ENCODE data around the gene CDKL1. TPM values are rescaled to one million over a fixed set of nuclear protein-coding genes. Genes with fewer than 3 reads are reported as not detected.

Gene CDKL1
- total RNA-seq, 1 experiment from 2014 or later = 3.6 TPM

GRCh38 chr14:50344116-50344775 is 52.4 kb downstream of the CDKL1 start:
- Mint-ChIP-seq H3K27me3 (ENCODE audit: low read depth) (no peaks in the 10 kb centered on the region), H3K27ac (no peak overlapping the region), H3K36me3 (no peaks in the 10 kb centered on the region), H3K4me1 (peaks cover 16% of the 10 kb centered on the region), H3K4me3 (no peak overlapping the region), H3K9me3 (no peaks in the 10 kb centered on the region)
- DNase-seq (ENCODE audit: low spot score) = no peak
- ATAC-seq = no peak
- ChIA-PET CTCF (interaction anchor here (1.0 to 1.8 kb wide), 2 partner anchors 23 to 26 kb away, joined by 3 to 5 read pairs; no protein-coding TSS in a partner anchor), POLR2A (no interaction called here)
- no peak for TF ChIP-seq TP53 (CRISPR knock-in tag; IDR thresholded peaks at IDR 0.05)
- TF ChIP-seq TEAD4 (CRISPR knock-in tag; IDR thresholded peaks at IDR 0.05) = no peak
- no peak for TF ChIP-seq CREM (CRISPR knock-in tag; IDR thresholded peaks at IDR 0.05)
- TF ChIP-seq SMAD3 (CRISPR knock-in tag; IDR thresholded peaks at IDR 0.05; ENCODE audit: borderline replicate concordance) = no peak
- TF ChIP-seq ZNF416 (CRISPR knock-in tag; IDR thresholded peaks at IDR 0.05) = no peak
- TF ChIP-seq GTF2I (CRISPR knock-in tag; conservative IDR thresholded peaks at IDR 0.05) = no peak
- TF ChIP-seq HMGA2 (CRISPR knock-in tag; IDR thresholded peaks at IDR 0.05) = no peak
- TF ChIP-seq MYBL2 (CRISPR knock-in tag; IDR thresholded peaks at IDR 0.05) = no peak
- no peak for TF ChIP-seq FOXK1 (CRISPR knock-in tag; IDR thresholded peaks at IDR 0.05)
- TF ChIP-seq ATF2 (CRISPR knock-in tag; IDR thresholded peaks at IDR 0.05; ENCODE audit: borderline replicate concordance, low read depth) = no peak
- no peak for TF ChIP-seq ZNF281 (CRISPR knock-in tag; IDR thresholded peaks at IDR 0.05)
- TF ChIP-seq JAZF1 (CRISPR knock-in tag; IDR thresholded peaks at IDR 0.05) = no peak
- TF ChIP-seq PREB (CRISPR knock-in tag; IDR thresholded peaks at IDR 0.05; ENCODE audit: borderline replicate concordance) = no peak

- Mint-ChIP-seq H3K36me3 (no peaks in the 10 kb centered on the region), H3K27ac (no peak overlapping the region), H3K9me3 (no peaks in the 10 kb centered on the region), H3K27me3 (ENCODE audit: low read depth) (no peaks in the 10 kb centered on the region), H3K4me3 (no peak overlapping the region), H3K4me1 (peaks cover 16% of the 10 kb centered on the region)
- CTCF ChIA-PET = interaction anchor here (1.1 to 1.6 kb wide), 3 partner anchors 10 to 25 kb away, joined by 4 to 7 read pairs (median 7); no protein-coding TSS in a partner anchor
- POLR2A ChIA-PET = no interaction called here
- no peak for DNase-seq (ENCODE audit: low spot score)
- no peak for ATAC-seq
- no peak for TF ChIP-seq MXD4 (CRISPR knock-in tag; IDR thresholded peaks at IDR 0.05; ENCODE audit: borderline replicate concordance)
- no peak for TF ChIP-seq CREM (CRISPR knock-in tag; IDR thresholded peaks at IDR 0.05)
- TF ChIP-seq TCF7 (CRISPR knock-in tag; IDR thresholded peaks at IDR 0.05; ENCODE audit: low read depth) = no peak
- TF ChIP-seq ZNF281 (CRISPR knock-in tag; IDR thresholded peaks at IDR 0.05) = no peak
- no peak for TF ChIP-seq AFF4 (CRISPR knock-in tag; IDR thresholded peaks at IDR 0.05; ENCODE audit: borderline replicate concordance)
- TF ChIP-seq ZNF425 (CRISPR knock-in tag; conservative IDR thresholded peaks at IDR 0.05) = no peak
- TF ChIP-seq ZBTB21 (CRISPR knock-in tag; IDR thresholded peaks at IDR 0.05; ENCODE audit: borderline replicate concordance) = no peak
- TF ChIP-seq E2F5 (CRISPR knock-in tag; IDR thresholded peaks at IDR 0.05) = no peak
Measured at GRCh38 chr14:50343434-50343833, 53.2 kb downstream of the CDKL1 start.

Data from WTC11 (cell line).